ENCODE data around the gene RNF123. TPM values are rescaled to one million over a fixed set of nuclear protein-coding genes. Genes with fewer than 3 reads are reported as not detected.
"Not testable (repeated sequence)": the region's sequence is repeated elsewhere in the genome, so short reads cannot be mapped to it uniquely, and the experiment has no call there.

RNF123 gene
- total RNA-seq, 1 experiment from 2014 or later, result 12.0 TPM

GRCh38 chr3:49747792-49748480, 58.6 kb downstream of the RNF123 start:
- H3K27me3 ChIP-seq, result no peaks in the 10 kb centered on the region
- no peaks in the 10 kb centered on the region for H3K9me3 ChIP-seq (replicated peaks)
- H3K27ac ChIP-seq, result no peak overlapping the region
- no peaks in the 10 kb centered on the region for H3K4me1 ChIP-seq
- peaks cover 7% of the 10 kb centered on the region; the same call in 1 of the 2 replicates for H3K36me3 ChIP-seq
- DNase-seq, result no peak
- H3K4me3 ChIP-seq, result no peak overlapping the region

DNA sequence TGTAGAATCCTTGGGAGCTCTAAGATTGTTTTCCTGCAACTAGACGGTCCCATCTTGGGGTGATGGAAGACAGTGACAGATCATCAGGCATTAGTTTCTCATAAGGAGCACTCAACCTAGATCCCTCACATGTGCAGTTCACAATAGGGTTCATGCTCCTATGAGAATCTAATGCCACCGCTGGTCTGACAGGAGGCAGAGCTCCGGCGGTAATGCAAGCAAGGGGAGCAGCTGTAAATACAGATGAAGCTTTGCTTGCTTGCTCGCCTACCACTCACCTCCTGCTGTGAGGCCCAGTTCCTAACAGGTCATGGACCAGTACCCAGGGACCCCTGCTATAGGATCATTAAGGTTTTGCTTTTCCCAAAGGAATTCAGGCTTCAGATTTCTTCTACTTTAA, 59.5 kb downstream of the RNF123 start:
- H3K27me3 ChIP-seq; DNase-seq; H3K4me1 ChIP-seq; H3K4me3 ChIP-seq; H3K36me3 ChIP-seq; H3K9me3 ChIP-seq (replicated peaks); H3K27ac ChIP-seq: not testable (repeated sequence)

GRCh38 chr3:49750056-49750455, 60.7 kb downstream of the RNF123 start:
- H3K4me3 ChIP-seq, result no peak overlapping the region
- H3K27me3 ChIP-seq, result no peaks in the 10 kb centered on the region
- DNase-seq, result no peak
- no peak overlapping the region for H3K27ac ChIP-seq
- H3K36me3 ChIP-seq, result peaks cover 2% of the 10 kb centered on the region; the same call in 1 of the 2 replicates
- no peaks in the 10 kb centered on the region for H3K9me3 ChIP-seq (replicated peaks)
- H3K4me1 ChIP-seq, result no peaks in the 10 kb centered on the region

- Histone ChIP-seq H3K4me1 (no peaks in the 10 kb centered on the region), H3K4me3 (no peak overlapping the region), H3K27me3 (no peaks in the 10 kb centered on the region), H3K27ac (no peak overlapping the region), H3K9me3 (replicated peaks) (no peaks in the 10 kb centered on the region), H3K36me3 (no peaks in the 10 kb centered on the region; the same call in 1 of the 2 replicates)
- DNase-seq, result no peak
Measured at GRCh38 chr3:49751501-49751900, 62.1 kb downstream of the RNF123 start.

DNA sequence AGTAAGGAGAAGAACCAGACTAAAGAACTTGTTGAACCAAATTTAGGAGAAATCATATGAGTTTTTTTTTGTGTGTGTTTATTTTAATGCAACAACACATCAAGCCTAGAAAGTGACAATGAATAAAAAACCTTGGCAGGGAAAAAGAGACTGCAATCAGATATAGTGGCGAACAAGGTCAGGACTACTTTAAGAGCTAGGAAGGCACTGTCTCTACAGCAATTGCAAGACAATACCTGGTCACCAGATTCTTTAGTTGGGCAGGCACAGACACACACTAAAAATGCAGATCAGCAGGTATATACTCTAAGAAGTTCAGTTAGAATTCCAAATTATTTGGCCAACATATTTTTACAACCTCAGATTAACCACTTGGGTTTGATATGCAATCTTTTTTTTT, 65.2 kb downstream of the RNF123 start:
- H3K4me3 ChIP-seq, result no peak overlapping the region
- no peak overlapping the region for H3K27ac ChIP-seq
- no peaks in the 10 kb centered on the region for H3K27me3 ChIP-seq
- no peaks in the 10 kb centered on the region for H3K9me3 ChIP-seq (replicated peaks)
- no peak for DNase-seq
- no peaks in the 10 kb centered on the region for H3K4me1 ChIP-seq
- H3K36me3 ChIP-seq, result no peaks in the 10 kb centered on the region

- Histone ChIP-seq H3K4me3 (no peak overlapping the region), H3K4me1 (no peaks in the 10 kb centered on the region), H3K27ac (no peak overlapping the region), H3K9me3 (replicated peaks) (no peaks in the 10 kb centered on the region), H3K27me3 (no peaks in the 10 kb centered on the region), H3K36me3 (no peaks in the 10 kb centered on the region)
- DNase-seq, result no peak
Measured at GRCh38 chr3:49756036-49756435, 66.7 kb downstream of the RNF123 start.

GRCh38 chr3:49757197-49757596, 67.8 kb downstream of the RNF123 start:
- DNase-seq, result no peak

GRCh38 chr3:49759226-49759625, 69.9 kb downstream of the RNF123 start:
- Histone ChIP-seq H3K4me3 (no peak overlapping the region), H3K9me3 (replicated peaks) (no peaks in the 10 kb centered on the region)

More at GRCh38 chr3:49757197-49757596, 67.8 kb downstream of the RNF123 start:
- H3K27me3 ChIP-seq, result no peaks in the 10 kb centered on the region
- no peak overlapping the region for H3K27ac ChIP-seq
- no peaks in the 10 kb centered on the region for H3K9me3 ChIP-seq (replicated peaks)
- H3K4me3 ChIP-seq, result no peak overlapping the region
- no peaks in the 10 kb centered on the region for H3K4me1 ChIP-seq
- no peaks in the 10 kb centered on the region for H3K36me3 ChIP-seq

GRCh38 chr3:49761661-49762060, 72.3 kb downstream of the RNF123 start:
- Histone ChIP-seq H3K9me3 (replicated peaks) (no peaks in the 10 kb centered on the region), H3K36me3 (peaks cover 3% of the 10 kb centered on the region; the same call in 1 of the 2 replicates)
- DNase-seq, result no peak

More at GRCh38 chr3:49759226-49759625, 69.9 kb downstream of the RNF123 start:
- Histone ChIP-seq H3K4me1 (no peaks in the 10 kb centered on the region), H3K27ac (no peak overlapping the region), H3K36me3 (no peaks in the 10 kb centered on the region), H3K27me3 (no peaks in the 10 kb centered on the region)
- no peak for DNase-seq

DNA sequence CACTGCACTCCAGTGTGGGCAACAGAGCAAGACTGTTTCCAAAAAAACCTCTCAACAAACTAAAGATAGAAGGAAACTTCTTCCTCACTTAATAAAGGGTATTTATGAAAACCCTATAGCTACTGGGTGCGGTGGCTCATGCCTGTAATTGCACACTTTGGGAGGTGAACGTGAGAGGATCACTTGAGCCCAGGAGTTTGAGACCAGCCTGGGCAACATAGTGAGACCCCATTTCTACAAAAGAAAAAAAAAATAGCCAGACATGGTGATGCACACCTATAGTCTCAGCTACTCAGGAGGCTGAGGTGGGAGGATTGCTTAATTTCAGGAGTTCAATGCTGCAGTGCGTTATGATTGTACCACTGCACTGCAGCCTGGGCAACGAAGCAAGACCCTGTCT, 74.6 kb downstream of the RNF123 start:
- no peaks in the 10 kb centered on the region for H3K4me1 ChIP-seq
- no peak overlapping the region for H3K27ac ChIP-seq
- H3K4me3 ChIP-seq, result no peak overlapping the region
- DNase-seq, result no peak
- no peaks in the 10 kb centered on the region for H3K9me3 ChIP-seq (replicated peaks)
- H3K36me3 ChIP-seq, result peaks cover 3% of the 10 kb centered on the region; the same call in 1 of the 2 replicates
- no peaks in the 10 kb centered on the region for H3K27me3 ChIP-seq

More at GRCh38 chr3:49761661-49762060, 72.3 kb downstream of the RNF123 start:
- no peak overlapping the region for H3K27ac ChIP-seq
- no peak overlapping the region for H3K4me3 ChIP-seq
- H3K4me1 ChIP-seq, result no peaks in the 10 kb centered on the region
- no peaks in the 10 kb centered on the region for H3K27me3 ChIP-seq

GRCh38 chr3:49769286-49769915, 80.0 kb downstream of the RNF123 start:
- H3K4me1 ChIP-seq, result no peaks in the 10 kb centered on the region
- no peak for DNase-seq
- H3K27ac ChIP-seq, result no peak overlapping the region
- peaks cover 7% of the 10 kb centered on the region; the same call in 1 of the 2 replicates for H3K36me3 ChIP-seq
- no peaks in the 10 kb centered on the region for H3K9me3 ChIP-seq (replicated peaks)
- no peaks in the 10 kb centered on the region for H3K27me3 ChIP-seq
- no peak overlapping the region for H3K4me3 ChIP-seq

DNA sequence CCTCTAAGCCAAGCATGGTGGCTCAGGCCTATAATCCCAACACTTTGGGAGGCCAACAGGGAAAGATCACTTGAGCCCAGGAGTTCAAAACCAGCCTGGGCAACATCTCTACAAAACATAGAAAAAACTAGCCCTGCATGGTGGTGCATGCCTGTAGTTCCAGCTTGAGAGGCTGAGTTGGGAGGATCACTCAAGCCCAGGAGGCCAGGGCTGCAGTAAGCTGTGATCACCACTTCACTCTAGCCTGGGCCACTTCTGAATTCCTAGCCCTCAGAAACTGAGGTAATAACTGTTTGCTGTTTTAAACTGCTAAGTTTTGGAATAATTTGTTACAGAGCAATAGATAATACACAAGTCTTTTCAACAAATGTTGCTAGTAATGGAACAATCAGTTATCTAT, 80.6 kb downstream of the RNF123 start:
- Histone ChIP-seq H3K4me1 (no peaks in the 10 kb centered on the region), H3K9me3 (replicated peaks) (no peaks in the 10 kb centered on the region), H3K36me3 (peaks cover 6% of the 10 kb centered on the region; the same call in 1 of the 2 replicates), H3K27ac (no peak overlapping the region), H3K27me3 (no peaks in the 10 kb centered on the region), H3K4me3 (no peak overlapping the region)
- DNase-seq, result no peak

Other genes with a start within 250 kb of the RNF123 start
- 79.5 and 82.8 TPM in 2 replicates for gene DAG1, start 219.3 kb upstream of the RNF123 start, total RNA-seq (2014; rRNA removed; shearing (Covaris generic))
- 0.08 and 0.14 TPM in 2 replicates for gene BSN, start 135.1 kb upstream of the RNF123 start, total RNA-seq (2014; rRNA removed; shearing (Covaris generic))
- 61.8 and 63.0 TPM in 2 replicates for gene APEH, start 15.2 kb upstream of the RNF123 start, total RNA-seq (2014; rRNA removed; shearing (Covaris generic))
- 0.84 and 3.3 TPM in 2 replicates for gene MST1, start 83 bp upstream of the RNF123 start, total RNA-seq (2014; rRNA removed; shearing (Covaris generic))
- 3.9 and 4.2 TPM in 2 replicates for gene AMIGO3, start 30.1 kb downstream of the RNF123 start, total RNA-seq (2014; rRNA removed; shearing (Covaris generic))
- gene GMPPB, start 34.4 kb downstream of the RNF123 start, total RNA-seq (2014; rRNA removed; shearing (Covaris generic)), result 12.9 and 14.6 TPM in 2 replicates
- gene IP6K1, start 97.0 kb downstream of the RNF123 start, total RNA-seq (2014; rRNA removed; shearing (Covaris generic)), result 28.7 and 30.3 TPM in 2 replicates
- gene CDHR4, start 110.3 kb downstream of the RNF123 start, total RNA-seq (2014; rRNA removed; shearing (Covaris generic)), result not detected in 2 replicates
- gene INKA1, start 113.7 kb downstream of the RNF123 start, total RNA-seq (2014; rRNA removed; shearing (Covaris generic)), result 0.20 and 0.61 TPM in 2 replicates
- 0.85 and 0.99 TPM in 2 replicates for gene UBA7, start 124.4 kb downstream of the RNF123 start, total RNA-seq (2014; rRNA removed; shearing (Covaris generic))
- gene TRAIP, start 167.0 kb downstream of the RNF123 start, total RNA-seq (2014; rRNA removed; shearing (Covaris generic)), result 14.5 and 15.6 TPM in 2 replicates
- gene CAMKV, start 180.3 kb downstream of the RNF123 start, total RNA-seq (2014; rRNA removed; shearing (Covaris generic)), result not detected in 2 replicates
- not detected in 2 replicates for gene MST1R, start 214.3 kb downstream of the RNF123 start, total RNA-seq (2014; rRNA removed; shearing (Covaris generic))
- 5.4 and 6.1 TPM in 2 replicates for gene MON1A, start 240.3 kb downstream of the RNF123 start, total RNA-seq (2014; rRNA removed; shearing (Covaris generic))